GM12878 (cell line): ENCODE data around the gene PARP15. TPM values are rescaled to one million over a fixed set of nuclear protein-coding genes. Genes with fewer than 3 reads are reported as not detected.

Source experiments
- ATAC-seq: fragments of 200-7000 bp; cut with Tn5 transposase; 3 replicates; pipeline ENCODE4 v1.9.1; 2020; ENCODE audit warnings: mild to moderate bottlenecking, moderate library complexity
- BruUV-seq: library from RNA; stranded (reverse); fragments of 400-500 nt; replicated peaks from 2 replicates; lab custom pipeline; 2021; lab: Mats Ljungman, UMichigan
- CTCF ChIA-PET: fragments of 300-600 bp; sonication (Branson Sonifier 250); formaldehyde crosslinking; extraction: SDS; loops from one replicate; lab custom pipeline; 2021; ENCODE audit warnings: inconsistent platforms; lab: Yijun Ruan, JAX
- POLR2A ChIA-PET: fragments of 350-600 bp; formaldehyde crosslinking; extraction: SDS; loops from one replicate; lab custom pipeline; 2021; ENCODE audit warnings: inconsistent platforms; lab: Charles Lee
- RAD21 ChIA-PET: fragments of 300-600 bp; sonication (Branson Sonifier 250); formaldehyde crosslinking; loops from one replicate; lab custom pipeline; 2023; ENCODE audit warnings: antibody characterized with exemption; ENCODE audit not compliant: unreplicated experiment; lab: Charles Lee
- SMC1A ChIA-PET: fragments of 300-600 bp; sonication (Branson Sonifier 250); formaldehyde crosslinking; loops from one replicate; lab custom pipeline; 2023; ENCODE audit not compliant: unreplicated experiment, uncharacterized antibody; lab: Charles Lee
- DNase-seq: peaks from one replicate; pipeline ENCODE4 v3.0.0-alpha.2; 2011; ENCODE audit warnings: low read depth, low spot score
- FAIRE-seq: peaks from 3 replicates; lab custom pipeline; 2011; peaks lifted over from hg19 to GRCh38; lab: Jason Lieb, UNC
- H2AFZ ChIP-seq: 2 replicates; pipeline ENCODE4 v1.6.0; 2011; ENCODE audit warnings: low read depth, low read length, control low read depth; ENCODE audit not compliant: control insufficient read depth
- H3K27ac ChIP-seq: 2 replicates; pipeline ENCODE4 v1.5.1; 2011; ENCODE audit warnings: control low read depth; ENCODE audit not compliant: control insufficient read depth, insufficient read depth
- H3K27me3 ChIP-seq, 2 experiments: replicated peaks in 1 of 2; 2 replicates each; pipeline versions ENCODE4 v1.6.0 to v1.6.1; 2011; ENCODE audit warnings: low read length in 1 of 2; ENCODE audit not compliant: control insufficient read depth in 2 of 2, insufficient read depth in 2 of 2
- H3K36me3 ChIP-seq, 2 experiments: 2 replicates each; pipeline ENCODE4 v1.5.1; 2011; ENCODE audit warnings: low read length in 1 of 2; ENCODE audit not compliant: control insufficient read depth in 2 of 2, insufficient read depth in 2 of 2
- H3K4me1 ChIP-seq: 2 replicates; pipeline ENCODE4 v1.6.1; 2011; ENCODE audit warnings: mild to moderate bottlenecking, low read length, moderate library complexity, mixed read lengths; ENCODE audit not compliant: control insufficient read depth, insufficient read depth
- H3K4me2 ChIP-seq: 2 replicates; pipeline ENCODE4 v1.6.0; 2011; ENCODE audit warnings: control low read depth; ENCODE audit not compliant: control insufficient read depth, insufficient read depth
- H3K4me3 ChIP-seq: fragments of 200-600 bp; sonication (generic); 2 replicates; pipeline ENCODE4 v1.5.1; 2016
- H3K79me2 ChIP-seq: 2 replicates; pipeline ENCODE4 v1.6.0; 2011; ENCODE audit warnings: low read length; ENCODE audit not compliant: control insufficient read depth, insufficient read depth
- H3K9ac ChIP-seq: 2 replicates; pipeline ENCODE4 v1.8.0; 2011; ENCODE audit warnings: low read length, control low read depth, mixed read lengths; ENCODE audit not compliant: control insufficient read depth, insufficient read depth
- H3K9me3 ChIP-seq: replicated peaks from 3 replicates; pipeline ENCODE4 v1.5.1; 2011; ENCODE audit warnings: mild to moderate bottlenecking, low read length; ENCODE audit not compliant: control insufficient read depth, insufficient read depth
- H4K20me1 ChIP-seq: 2 replicates; pipeline ENCODE4 v1.6.0; 2011; ENCODE audit not compliant: control insufficient read depth, insufficient read depth
- BMI1 ChIP-seq: fragments of 450-650 bp; IDR thresholded peaks from 2 replicates; pipeline ENCODE4 v1.6.1; 2016; ENCODE audit warnings: mild to moderate bottlenecking, moderate library complexity, borderline replicate concordance
- EGR1 ChIP-seq, 2 experiments: IDR thresholded peaks; 1 replicate in 1 of 2; 2 replicates in 1 of 2; pipeline ENCODE4 v1.6.1; 2011 to 2012; ENCODE audit warnings: low read depth in 2 of 2, low read length in 2 of 2, borderline replicate concordance in 1 of 2, mild to moderate bottlenecking in 1 of 2, moderate library complexity in 1 of 2
- HDAC6 ChIP-seq: fragments of 200-600 bp; sonication (generic); IDR thresholded peaks from one replicate; pipeline ENCODE4 v1.8.0; 2017; ENCODE audit warnings: antibody characterized with exemption; ENCODE audit not compliant: unreplicated experiment
- KDM1A ChIP-seq: fragments of 200-600 bp; sonication (generic); IDR thresholded peaks from 2 replicates; pipeline ENCODE4 v1.6.1; 2016; ENCODE audit warnings: borderline replicate concordance
- MAX ChIP-seq: IDR thresholded peaks from 2 replicates; pipeline ENCODE4 v1.6.1; 2012; ENCODE audit warnings: low read depth, low read length, improper control_type of control experiment
- RFX5 ChIP-seq: IDR thresholded peaks from 2 replicates; pipeline ENCODE4 v1.6.1; 2011; ENCODE audit warnings: low read depth, low read length, improper control_type of control experiment
- SUPT20H ChIP-seq: IDR thresholded peaks from 2 replicates; pipeline ENCODE4 v1.6.1; 2011; ENCODE audit warnings: low read depth, mild to moderate bottlenecking, low read length, moderate library complexity, borderline replicate concordance; ENCODE audit not compliant: control insufficient read depth
- ZBTB33 ChIP-seq: fragments of 450-650 bp; IDR thresholded peaks from 2 replicates; pipeline ENCODE4 v1.6.1; 2017; ENCODE audit warnings: mild to moderate bottlenecking
- ZNF384 ChIP-seq: IDR thresholded peaks from 2 replicates; pipeline ENCODE4 v1.6.1; 2012; ENCODE audit warnings: low read depth, mild to moderate bottlenecking, low read length, improper control_type of control experiment, borderline replicate concordance
- WGBS: methylation state at CpG from one replicate; pipeline ENCODE4 v1.1.6; 2016; ENCODE audit warnings: low lambda C conversion rate; ENCODE audit not compliant: insufficient replicate concordance, insufficient coverage; ENCODE audit errors: missing lambda C conversion rate; 5-methylcytosine and 5-hydroxymethylcytosine counted together
- in situ Hi-C: fragments of 300-500 bp; cut with MboI; formaldehyde crosslinking; loops from 9 replicates; pipeline ENCODE4 v1.14.3; 2018; ENCODE audit warnings: mixed read lengths
- intact Hi-C: fragments of 100-400 bp; cut with micrococcal nuclease; formaldehyde crosslinking; loops from one replicate; pipeline ENCODE4 v1.14.2; 2022; ENCODE audit not compliant: unreplicated experiment
- polyA plus RNA-seq, 11 experiments: library from polyadenylated mRNA; depleted of rRNA in 4 of 11; unstranded in 6 of 11; stranded (reverse) in 5 of 11; fragments of >200 nt; fragmentation: Nextera tagmentation in 4 of 11; fragmentation: Illumina TruSeq in 1 of 11; extraction: Ambion mirVana in 4 of 11; extraction: Trizol in 1 of 11; gene quantifications; 1 replicate in 1 of 11; 2 replicates in 10 of 11; pipeline versions ENCODE4 v1.2.1 to v1.2.3, GENCODE V29; 2011 to 2016; ENCODE audit warnings: inconsistent platforms in 2 of 11, missing spikeins in 2 of 11, low read depth in 1 of 11
- total RNA-seq, 4 experiments: library from RNA; depleted of rRNA in 3 of 4; stranded (reverse); fragments of >200 nt in 3 of 4; fragmentation: Illumina TruSeq in 1 of 4; extraction: Trizol in 1 of 4; gene quantifications; 2 replicates each; pipeline versions ENCODE4 v1.2.1 to v1.2.3, GENCODE V29; 2013 to 2021

PARP15 gene
- total and polyA plus RNA-seq, 10 of the 15 experiments (the other 5 are each of a cell fraction or from before 2014, with no cell fraction given): 9.0 to 234 (median 36.3) TPM

DNA sequence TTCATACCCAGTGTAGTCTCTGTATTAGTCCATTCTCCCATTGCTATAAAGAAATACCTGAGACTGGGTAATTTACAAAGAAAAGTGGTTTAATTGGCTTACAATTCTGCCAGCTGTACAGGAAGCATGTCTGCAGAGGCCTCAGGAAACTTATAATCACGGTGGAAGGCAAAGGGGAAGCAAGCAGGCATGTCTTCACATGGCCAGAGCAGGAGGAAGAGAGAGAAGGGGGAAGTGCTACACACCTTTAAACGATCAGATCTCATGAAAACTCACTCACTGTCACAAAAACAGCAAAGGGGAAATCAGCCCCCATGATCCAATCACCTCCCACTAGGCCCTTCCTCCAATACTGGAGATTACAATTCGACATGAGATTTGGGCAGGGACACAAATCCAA lies 96.9 kb downstream of the PARP15 start:
- CTCF ChIA-PET: interaction anchor here (3.4 kb wide), 1 partner anchor 113 kb away, joined by 15 read pairs; no protein-coding TSS in a partner anchor
- no TSS peak for BruUV-seq
- no peak overlapping the region for H3K9ac ChIP-seq
- H3K79me2 ChIP-seq: peaks cover 1% of the 10 kb centered on the region
- no peaks in the 10 kb centered on the region for H3K27me3 ChIP-seq
- no peak overlapping the region for H3K4me2 ChIP-seq
- H2AFZ ChIP-seq: no peak overlapping the region
- intact Hi-C loops: no loop called here
- no peak overlapping the region for H3K4me3 ChIP-seq
- peaks cover 16% of the 10 kb centered on the region for H3K4me1 ChIP-seq
- no peak overlapping the region for H3K27ac ChIP-seq
- POLR2A ChIA-PET: no interaction called here
- no peaks in the 10 kb centered on the region for H3K36me3 ChIP-seq
- WGBS: 31% methylated on average over 3 of the region's 3 CpGs
- RAD21 ChIA-PET: interaction anchor here (1.0 kb wide), 1 partner anchor 28 kb away, joined by 3 read pairs; no protein-coding TSS in a partner anchor
- peaks cover 3% of the 10 kb centered on the region for H3K9me3 ChIP-seq
- TF ChIP-seq EGR1 (IDR thresholded peaks at IDR 0.05; ENCODE audit: borderline replicate concordance in 1 of 2, low read depth in 2 of 2, low read length in 2 of 2): no peak
- no peak for TF ChIP-seq HDAC6
- TF ChIP-seq ZNF384: no peak
- TF ChIP-seq ZBTB33: no peak
- no peak for TF ChIP-seq BMI1
- TF ChIP-seq SUPT20H: no peak
- TF ChIP-seq RFX5: no peak
- no peak for TF ChIP-seq MAX
- TF ChIP-seq KDM1A: no peak
- TF ChIP-seq, all 136 proteins: peak for 0
- no peak for ATAC-seq
- H4K20me1 ChIP-seq: no peaks in the 10 kb centered on the region
- FAIRE-seq: no peak
- SMC1A ChIA-PET: interaction anchor here (1.3 to 11.3 kb wide), 3 partner anchors 28 to 117 kb away, joined by 5 to 250 read pairs (median 5); no protein-coding TSS in a partner anchor
- no peak for DNase-seq
- in situ Hi-C loops: no loop called here
